Activated CD4-positive, alpha-beta T cell treated with anti-CD3 and anti-CD28 coated beads for 24 hours (primary cell): ENCODE results near the gene PDIA5.
"Not testable (repeated sequence)": the region's sequence is repeated elsewhere in the genome, so short reads cannot be mapped to it uniquely, and the experiment has no call there.

Experiments used
- DNase-seq, 2 donors: peaks; one replicate each; pipeline ENCODE4 v3.0.0-alpha.2; 2020; ENCODE audit warnings: low read depth in 2 of 2

The PDIA5 gene

GRCh38 chr3:123092243-123092642, 25.4 kb downstream of the PDIA5 start:
- DNase-seq = no peak

GRCh38 chr3:123093696-123094095, 26.9 kb downstream of the PDIA5 start:
- DNase-seq = no peak

GRCh38 chr3:123094516-123095313, 27.9 kb downstream of the PDIA5 start:
- DNase-seq = no peak

- no peak for DNase-seq
Observed at GRCh38 chr3:123096126-123096525, 29.3 kb downstream of the PDIA5 start.

- DNase-seq = no peak
Observed at GRCh38 chr3:123096731-123097130, 29.9 kb downstream of the PDIA5 start.

GRCh38 chr3:123098426-123099330, 31.9 kb downstream of the PDIA5 start:
- no peak for DNase-seq

GRCh38 chr3:123099331-123100192, 32.7 kb downstream of the PDIA5 start:
- DNase-seq = no peak

- DNase-seq = no peak
Observed at GRCh38 chr3:123100193-123100776, 33.5 kb downstream of the PDIA5 start.

GRCh38 chr3:123102249-123102648, 35.4 kb downstream of the PDIA5 start:
- DNase-seq = no peak

- no peak for DNase-seq
Observed at GRCh38 chr3:123102826-123103225, 36.0 kb downstream of the PDIA5 start.

- no peak for DNase-seq
Observed at GRCh38 chr3:123104550-123104949, 37.7 kb downstream of the PDIA5 start.

- no peak for DNase-seq
Observed at GRCh38 chr3:123105201-123106189, 38.7 kb downstream of the PDIA5 start.

GRCh38 chr3:123110282-123110975, 43.6 kb downstream of the PDIA5 start:
- no peak for DNase-seq

- DNase-seq = no peak
Observed at GRCh38 chr3:123110976-123111615, 44.3 kb downstream of the PDIA5 start.

GRCh38 chr3:123111640-123112039, 44.8 kb downstream of the PDIA5 start:
- no peak for DNase-seq

GRCh38 chr3:123112232-123112631, 45.4 kb downstream of the PDIA5 start:
- no peak for DNase-seq

- not testable (repeated sequence) for DNase-seq
Observed at GRCh38 chr3:123112656-123113055, 45.8 kb downstream of the PDIA5 start.

- DNase-seq = no peak
Observed at GRCh38 chr3:123113889-123114450, 47.1 kb downstream of the PDIA5 start.

GRCh38 chr3:123116116-123116515, 49.3 kb downstream of the PDIA5 start:
- no peak for DNase-seq
